Measurements from ENCODE around the gene SLC6A4. TPM values are rescaled to one million over a fixed set of nuclear protein-coding genes. Genes with fewer than 3 reads are reported as not detected.
A peak's percentile ranks its signal among the peaks of the same experiment; 100 is the strongest.

Gene SLC6A4
- total RNA-seq, 6 experiments from 2014 or later = not detected

DNA sequence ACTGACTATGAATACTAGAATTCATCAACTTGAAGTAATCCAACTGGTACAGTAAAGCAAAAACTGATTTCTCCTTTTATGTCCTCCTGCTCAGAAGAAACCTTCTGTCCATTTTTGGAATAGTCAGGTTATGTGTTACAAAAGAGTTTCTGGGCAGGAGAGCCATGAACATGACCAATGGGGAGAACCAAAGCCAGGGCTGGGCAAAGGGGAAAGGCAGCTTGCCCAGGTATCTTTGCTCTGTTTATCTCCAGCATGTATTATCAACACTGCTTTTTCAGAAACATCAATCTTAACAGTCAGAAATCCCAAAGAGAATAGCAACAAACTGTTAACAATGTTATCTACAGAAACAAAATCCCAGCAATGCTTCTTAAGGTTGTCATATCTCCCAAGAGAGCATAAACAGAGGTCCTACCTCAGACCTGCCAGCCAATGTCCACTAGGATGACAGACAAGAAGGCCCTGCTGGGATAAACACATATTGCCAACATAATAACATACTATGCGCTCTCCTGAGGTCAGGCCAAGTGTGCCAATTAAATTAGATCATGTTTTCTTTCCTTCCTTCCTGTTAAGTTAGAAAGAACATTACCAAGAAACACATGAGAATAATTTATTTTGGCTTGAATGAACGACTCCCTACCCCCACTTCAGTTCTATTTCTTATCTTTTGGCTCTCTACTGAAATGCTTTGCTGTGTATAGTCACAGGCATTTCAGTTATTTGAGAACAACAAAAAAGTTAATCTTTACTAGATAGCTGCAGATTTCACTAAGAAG is 28.2 kb upstream of the SLC6A4 start:
- H3K9me3 ChIP-seq = no peaks in the 10 kb centered on the region
- peak overlapping the region; percentile 67 to 95 (median 85) for H3K27ac ChIP-seq
- no peaks in the 10 kb centered on the region for H3K27me3 ChIP-seq
- WGBS (ENCODE audit: insufficient coverage, low coverage, low lambda C conversion rate, missing lambda C conversion rate) = 4% methylated on average over 2 of the region's 2 CpGs
- ATAC-seq (peak; percentile 90 to 93 (median 92)), DNase-seq (peak; percentile 36 to 85 (median 77))
- intact Hi-C loops (cut with DNase I) = no loop called here
- H3K4me3 ChIP-seq = no peak overlapping the region
- no peaks in the 10 kb centered on the region for H3K36me3 ChIP-seq
- TF ChIP-seq POLR2A (IDR thresholded peaks at IDR 0.05) (no peak), CTCF (IDR thresholded peaks at IDR 0.05) (peak in 1 of 4 donors; percentile 7)
- H3K4me1 ChIP-seq = peaks cover 0 to 28% (median 10%) of the 10 kb centered on the region in 4 donors

DNA sequence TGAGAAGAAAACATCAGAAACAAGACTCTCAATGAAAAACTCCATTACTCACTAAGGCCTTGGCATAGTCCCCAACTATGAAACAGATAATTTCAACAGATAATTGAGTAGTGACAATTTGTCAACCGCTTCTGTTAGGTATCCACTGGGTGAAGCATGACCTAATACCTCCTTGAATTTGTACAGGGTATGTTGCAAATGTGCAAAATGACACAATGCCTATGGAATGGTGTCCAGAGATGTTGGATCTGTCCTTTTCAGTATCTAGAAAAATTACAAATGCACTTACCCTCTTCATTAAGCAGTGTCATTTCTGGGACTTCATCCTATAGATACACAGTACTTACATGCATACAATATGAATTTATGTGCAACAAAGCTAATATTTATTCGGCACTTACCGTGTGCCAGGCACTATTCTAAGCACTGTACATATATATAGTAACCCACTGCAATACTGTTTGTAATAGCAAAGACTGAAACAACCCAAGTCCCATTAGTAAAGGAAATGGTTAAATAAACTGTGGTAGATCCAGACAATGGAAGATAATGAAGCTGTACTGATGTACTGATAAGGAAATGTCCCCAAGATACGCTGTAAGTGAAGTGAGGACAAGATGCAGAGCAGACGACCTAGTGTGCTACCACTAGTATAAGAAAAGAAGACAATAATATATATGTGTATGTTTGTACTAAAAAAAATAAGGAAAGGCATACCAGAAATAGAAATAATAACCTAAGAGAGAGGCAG is 21.4 kb upstream of the SLC6A4 start:
- ATAC-seq (no peak), DNase-seq (no peak)
- Histone ChIP-seq H3K27me3 (no peaks in the 10 kb centered on the region), H3K4me1 (no peaks in the 10 kb centered on the region), H3K36me3 (no peaks in the 10 kb centered on the region), H3K4me3 (no peak overlapping the region), H3K27ac (no peak overlapping the region), H3K9me3 (no peaks in the 10 kb centered on the region)
- intact Hi-C loops (cut with DNase I) = no loop called here
- 84% methylated on average over 5 of the region's 5 CpGs for WGBS (ENCODE audit: insufficient coverage, low coverage, low lambda C conversion rate, missing lambda C conversion rate)
- no peak for TF ChIP-seq POLR2A (IDR thresholded peaks at IDR 0.05)
- TF ChIP-seq CTCF (IDR thresholded peaks at IDR 0.05) = no peak

DNA sequence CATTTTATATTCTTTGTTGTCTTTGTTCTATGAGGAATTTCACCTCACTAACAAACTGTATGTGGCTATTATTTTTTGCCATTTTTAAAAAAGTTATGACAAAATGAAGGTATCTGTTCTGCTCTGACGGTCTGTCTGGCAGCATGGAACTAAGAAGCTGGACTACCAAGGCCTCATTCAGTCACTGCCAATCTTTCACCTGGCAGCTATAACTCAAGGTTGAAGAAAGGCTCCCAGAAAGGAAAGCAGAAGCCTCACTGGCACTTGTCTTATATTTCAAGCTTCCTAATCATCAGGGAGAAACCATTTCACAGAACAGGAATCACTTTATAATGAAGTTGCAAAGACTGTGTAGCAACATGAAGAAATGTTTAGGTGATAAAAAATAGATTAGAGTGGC is 18.7 kb upstream of the SLC6A4 start:
- Histone ChIP-seq H3K4me1 (peaks cover 0 to 1% (median under 1%) of the 10 kb centered on the region in 4 donors), H3K27me3 (no peaks in the 10 kb centered on the region), H3K36me3 (no peaks in the 10 kb centered on the region), H3K9me3 (no peaks in the 10 kb centered on the region), H3K4me3 (no peak overlapping the region), H3K27ac (no peak overlapping the region)
- no peak for ATAC-seq
- intact Hi-C loops (cut with DNase I) = no loop called here
- DNase-seq = no peak
- 100% methylated on average over 1 of the region's 1 CpG for WGBS (ENCODE audit: insufficient coverage, low coverage, low lambda C conversion rate, missing lambda C conversion rate)
- TF ChIP-seq POLR2A (IDR thresholded peaks at IDR 0.05) (no peak), CTCF (IDR thresholded peaks at IDR 0.05) (no peak)

DNA sequence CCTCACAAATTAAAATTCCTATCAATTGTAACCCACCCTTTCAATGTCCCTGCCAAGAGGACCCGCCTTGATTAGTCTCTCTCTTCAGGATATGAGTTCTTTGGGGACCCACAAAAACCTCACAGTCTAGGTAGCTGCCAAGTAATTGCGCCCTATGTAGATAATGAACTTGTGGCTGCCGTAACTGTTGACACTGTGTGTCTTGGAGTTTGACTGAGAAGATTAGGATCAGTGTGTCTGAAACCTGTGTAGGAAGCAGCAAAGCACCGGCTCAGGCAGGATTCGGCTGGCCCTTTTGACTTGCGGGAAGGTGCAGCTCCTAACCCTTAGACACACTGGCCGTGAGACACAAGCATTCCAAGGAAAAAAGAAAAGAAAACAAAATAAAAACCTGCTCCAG is 17.8 kb upstream of the SLC6A4 start:
- H3K27ac ChIP-seq = no peak overlapping the region
- DNase-seq (no peak), ATAC-seq (no peak)
- H3K27me3 ChIP-seq = no peaks in the 10 kb centered on the region
- H3K36me3 ChIP-seq = no peaks in the 10 kb centered on the region
- no peaks in the 10 kb centered on the region for H3K9me3 ChIP-seq
- intact Hi-C loops (cut with DNase I) = no loop called here
- H3K4me3 ChIP-seq = no peak overlapping the region
- 90% methylated on average over 7 of the region's 7 CpGs for WGBS (ENCODE audit: insufficient coverage, low coverage, low lambda C conversion rate, missing lambda C conversion rate)
- H3K4me1 ChIP-seq = peaks cover 0 to 10% (median 4%) of the 10 kb centered on the region in 4 donors
- TF ChIP-seq CTCF (IDR thresholded peaks at IDR 0.05) (no peak), POLR2A (IDR thresholded peaks at IDR 0.05) (no peak)
